Measurements from ENCODE around the gene NKG7. TPM values are rescaled to one million over a fixed set of nuclear protein-coding genes. Genes with fewer than 3 reads are reported as not detected.
"Not testable (repeated sequence)": the region's sequence is repeated elsewhere in the genome, so short reads cannot be mapped to it uniquely, and the experiment has no call there.

Gene NKG7, protein sequence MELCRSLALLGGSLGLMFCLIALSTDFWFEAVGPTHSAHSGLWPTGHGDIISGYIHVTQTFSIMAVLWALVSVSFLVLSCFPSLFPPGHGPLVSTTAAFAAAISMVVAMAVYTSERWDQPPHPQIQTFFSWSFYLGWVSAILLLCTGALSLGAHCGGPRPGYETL
- total RNA-seq (10 to 100 TPM in 1 of 9 donors, 1 to 10 TPM in 6, not detected in 2; 1.0 to 31.2 (median 2.4) TPM), polyA plus RNA-seq (1 to 10 TPM; 1.0 to 2.9 TPM)
- long read RNA-seq, donor 1 = 0 reads
- long read RNA-seq, donor 2, partial matches to known transcripts = 0 of 1 reads
- long read RNA-seq, donor 2, other reads (novel, unspliced or antisense) = 0 of 1 reads
- long read RNA-seq, donor 3, partial matches to known transcripts = 0 of 1 reads
- long read RNA-seq, donor 3, other reads (novel, unspliced or antisense) = 0 of 1 reads

DNA sequence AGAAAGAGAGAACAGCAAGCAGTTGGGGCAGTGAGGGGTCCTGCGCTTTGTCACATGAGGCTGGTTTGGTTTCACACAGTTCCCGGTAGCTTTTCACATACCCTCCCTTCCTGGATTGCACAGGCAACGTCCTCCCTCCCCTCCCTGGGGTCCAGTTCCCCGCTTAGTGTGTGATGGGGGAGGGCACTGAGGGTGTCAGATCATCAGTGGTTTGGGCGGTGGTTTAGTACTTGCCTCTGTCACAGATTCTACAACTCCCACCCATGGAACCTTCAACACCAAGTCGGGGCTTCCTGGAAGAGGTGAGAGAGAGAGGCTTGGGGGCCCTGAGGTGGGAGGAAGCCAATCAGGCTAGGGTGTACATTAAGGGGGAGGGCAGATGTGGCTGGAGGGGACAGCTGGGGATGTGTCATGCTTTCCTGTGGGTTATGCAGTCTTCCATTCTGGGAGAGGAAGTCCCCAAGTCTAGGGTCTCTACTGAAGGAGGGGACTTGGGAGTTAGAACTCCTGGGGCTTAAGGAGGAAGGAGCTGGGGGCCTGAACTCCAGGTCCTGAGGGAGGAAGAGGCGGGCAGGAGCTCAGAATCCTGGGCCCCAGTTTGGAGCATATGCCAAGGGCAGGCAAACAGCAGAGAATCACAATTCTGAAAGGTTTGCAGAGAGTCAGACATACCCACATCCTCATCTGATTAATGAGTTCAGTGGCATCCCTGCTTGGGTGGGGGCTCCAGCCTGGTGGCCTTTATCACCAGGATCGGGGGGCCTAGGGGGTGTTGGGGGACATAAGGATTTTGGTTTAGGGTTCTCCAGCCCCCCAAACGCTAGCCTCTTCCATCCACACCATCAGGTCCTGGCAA lies at the start of gene NKG7:
Gene NKG7 (minus strand): TSS at position 6 of the 856 bp plus-strand sequence. CDS start 119 bp downstream, outside the sequence.
- no peak for ATAC-seq
- peak within 1 kb of the TSS in 2 of 12 donors; percentile 10 to 50 for H3K4me3 ChIP-seq
- WGBS, 4 donors = 40 to 58% (median 49%) methylated on average over 9 of the region's 9 CpGs
- intact Hi-C loops (cut with DNase I) = no loop called here
- no peak for TF ChIP-seq POLR2A (IDR thresholded peaks at IDR 0.05)
- TF ChIP-seq, protein P1, sequence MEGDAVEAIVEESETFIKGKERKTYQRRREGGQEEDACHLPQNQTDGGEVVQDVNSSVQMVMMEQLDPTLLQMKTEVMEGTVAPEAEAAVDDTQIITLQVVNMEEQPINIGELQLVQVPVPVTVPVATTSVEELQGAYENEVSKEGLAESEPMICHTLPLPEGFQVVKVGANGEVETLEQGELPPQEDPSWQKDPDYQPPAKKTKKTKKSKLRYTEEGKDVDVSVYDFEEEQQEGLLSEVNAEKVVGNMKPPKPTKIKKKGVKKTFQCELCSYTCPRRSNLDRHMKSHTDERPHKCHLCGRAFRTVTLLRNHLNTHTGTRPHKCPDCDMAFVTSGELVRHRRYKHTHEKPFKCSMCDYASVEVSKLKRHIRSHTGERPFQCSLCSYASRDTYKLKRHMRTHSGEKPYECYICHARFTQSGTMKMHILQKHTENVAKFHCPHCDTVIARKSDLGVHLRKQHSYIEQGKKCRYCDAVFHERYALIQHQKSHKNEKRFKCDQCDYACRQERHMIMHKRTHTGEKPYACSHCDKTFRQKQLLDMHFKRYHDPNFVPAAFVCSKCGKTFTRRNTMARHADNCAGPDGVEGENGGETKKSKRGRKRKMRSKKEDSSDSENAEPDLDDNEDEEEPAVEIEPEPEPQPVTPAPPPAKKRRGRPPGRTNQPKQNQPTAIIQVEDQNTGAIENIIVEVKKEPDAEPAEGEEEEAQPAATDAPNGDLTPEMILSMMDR (IDR thresholded peaks at IDR 0.05) = no peak
- H3K9me3 ChIP-seq = no peaks in the 10 kb centered on the region
- H3K4me1 ChIP-seq = peaks cover 0 to 30% (median 2%) of the 10 kb centered on the region in 12 donors
- H3K36me3 ChIP-seq = no peaks in the 10 kb centered on the region
- no peak for DNase-seq
- H3K27ac ChIP-seq = peak within 1 kb of the TSS in 1 of 12 donors; percentile 83
- no peaks in the 10 kb centered on the region for H3K27me3 ChIP-seq

DNA sequence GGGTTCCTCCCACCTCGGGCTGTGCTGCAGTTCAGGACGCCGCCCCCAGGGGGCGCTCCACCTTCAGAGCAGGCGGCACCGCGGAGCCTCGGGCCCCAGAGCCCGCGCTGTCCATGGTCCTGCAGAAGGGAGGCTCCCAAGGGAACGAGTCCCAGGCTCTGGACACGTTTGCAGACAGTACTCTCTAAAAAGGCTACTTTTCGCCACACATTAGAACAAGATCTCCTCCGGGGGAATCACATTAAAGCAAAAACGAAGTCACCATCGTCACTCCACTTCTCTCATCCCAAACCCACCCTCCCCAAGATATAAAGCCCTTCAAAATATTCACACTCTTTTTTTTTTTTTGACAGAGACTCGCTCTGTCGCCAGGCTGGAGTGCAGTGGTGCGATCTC lies 49.6 kb upstream of the NKG7 start:
- no peaks in the 10 kb centered on the region for H3K36me3 ChIP-seq
- H3K4me1 ChIP-seq = peaks cover 0 to 28% (median 0%) of the 10 kb centered on the region in 12 donors
- no peak overlapping the region for H3K27ac ChIP-seq
- H3K4me3 ChIP-seq = peak overlapping the region in 1 of 12 donors; percentile 16
- peak; percentile 78 to 87 (median 82) for ATAC-seq
- H3K27me3 ChIP-seq = peaks cover 0 to 17% (median 10%) of the 10 kb centered on the region in 9 donors
- WGBS, 4 donors = 8 to 12% (median 9%) methylated on average over 18 to 19 of the region's 19 CpGs
- DNase-seq = peak; percentile 79 to 93 (median 83)
- H3K9me3 ChIP-seq = no peaks in the 10 kb centered on the region
- TF ChIP-seq, protein P1 (IDR thresholded peaks at IDR 0.05) = peak; percentile 83 to 99 (median 90)
- no peak for TF ChIP-seq POLR2A (IDR thresholded peaks at IDR 0.05)
- intact Hi-C loops (cut with DNase I) = no loop called here

DNA sequence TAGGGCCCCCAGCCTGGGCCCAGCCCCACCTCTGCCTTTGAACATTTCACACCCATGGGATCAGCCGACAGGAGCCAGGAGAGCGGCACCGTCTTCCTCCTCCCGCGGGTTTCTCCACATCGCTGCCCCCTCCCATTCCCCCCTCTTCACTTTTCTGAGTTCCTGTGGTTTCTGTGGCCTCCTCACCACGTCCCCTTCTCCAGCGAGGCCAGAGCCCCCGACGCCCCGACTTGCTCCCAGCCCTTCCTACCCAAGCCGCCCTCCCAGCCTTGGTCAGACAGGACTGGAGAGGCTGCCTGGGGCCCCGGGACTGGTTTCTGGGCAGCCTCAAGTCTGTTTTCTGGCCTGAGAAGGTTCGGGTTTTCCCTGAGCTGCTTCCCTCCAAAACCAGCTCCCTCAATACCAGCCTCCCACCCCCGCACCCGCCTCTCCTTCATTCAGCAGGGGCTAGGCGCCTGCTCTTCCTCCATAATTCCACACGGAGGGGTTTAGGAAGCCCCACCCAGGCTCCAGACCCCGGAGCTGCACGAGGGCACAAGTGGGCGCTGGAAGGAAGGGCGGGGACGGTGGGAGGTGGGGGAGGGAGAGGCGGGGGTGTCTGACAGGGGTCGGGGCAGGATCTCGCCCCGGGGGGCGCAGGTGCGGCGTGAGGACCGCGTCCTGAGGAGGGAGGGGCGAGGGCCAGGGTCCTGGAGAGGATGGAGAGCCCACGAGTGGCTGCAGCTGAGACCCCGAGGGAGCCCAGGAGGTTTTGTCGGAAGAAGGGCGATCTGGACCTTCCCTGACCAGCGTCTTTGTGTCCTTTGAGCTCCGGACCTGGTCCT lies 49.0 kb upstream of the NKG7 start:
- WGBS, 4 donors = 11 to 19% (median 15%) methylated on average over 22 to 39 of the region's 39 CpGs
- Histone ChIP-seq H3K4me1 (peaks cover 0 to 25% (median 0%) of the 10 kb centered on the region in 12 donors), H3K27me3 (peaks cover 0 to 17% (median 10%) of the 10 kb centered on the region in 9 donors), H3K4me3 (peak overlapping the region in 1 of 12 donors; percentile 16), H3K36me3 (no peaks in the 10 kb centered on the region), H3K9me3 (no peaks in the 10 kb centered on the region), H3K27ac (no peak overlapping the region)
- TF ChIP-seq POLR2A (IDR thresholded peaks at IDR 0.05) = no peak
- TF ChIP-seq, protein P1 (IDR thresholded peaks at IDR 0.05) = no peak
- no peak for ATAC-seq
- no peak for DNase-seq
- intact Hi-C loops (cut with DNase I) = no loop called here

DNA sequence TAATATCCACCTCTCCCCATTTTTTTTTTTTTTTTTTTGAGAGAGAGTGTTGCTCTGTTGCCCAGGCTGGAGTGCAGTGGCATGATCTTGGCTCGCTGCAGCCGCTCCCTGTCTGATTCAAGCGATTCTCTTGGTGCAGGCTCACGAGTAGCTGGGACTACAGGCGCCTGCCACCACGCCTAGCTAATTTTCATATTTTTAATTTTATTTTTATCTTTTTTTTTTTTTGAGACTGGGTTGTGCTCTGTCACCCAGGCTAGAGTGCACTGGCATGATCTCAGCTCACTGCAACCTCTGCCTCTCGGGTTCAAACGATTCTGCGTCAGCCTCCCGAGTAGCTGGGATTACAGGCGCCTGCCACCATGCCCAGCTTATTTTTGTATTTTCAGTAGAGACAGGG lies 48.1 kb upstream of the NKG7 start:
- H3K9me3 ChIP-seq; H3K36me3 ChIP-seq; intact Hi-C loops (cut with DNase I); DNase-seq; ATAC-seq; H3K27ac ChIP-seq; H3K4me3 ChIP-seq: not testable (repeated sequence)
- Histone ChIP-seq H3K27me3 (peaks cover 0 to 20% (median 10%) of the 10 kb centered on the region in 9 donors), H3K4me1 (peaks cover 0 to 25% (median 0%) of the 10 kb centered on the region in 12 donors)
- 83 to 90% (median 86%) methylated on average over 11 of the region's 11 CpGs for WGBS, 4 donors
